ENCODE results near the gene EIF4E1B. TPM values are rescaled to one million over a fixed set of nuclear protein-coding genes. Genes with fewer than 3 reads are reported as not detected.
"Not testable (repeated sequence)": the region's sequence is repeated elsewhere in the genome, so short reads cannot be mapped to it uniquely, and the experiment has no call there.

Gene EIF4E1B
- total RNA-seq, 1 donor from 2014 or later: not detected

- Mint-ChIP-seq H3K27ac (no peak overlapping the region), H3K9me3 (no peaks in the 10 kb centered on the region), H3K36me3 (ENCODE audit: low read depth) (no peaks in the 10 kb centered on the region), H3K4me1 (ENCODE audit: low read depth) (peaks cover 2% of the 10 kb centered on the region), H3K27me3 (ENCODE audit: low read depth) (peaks cover 4% of the 10 kb centered on the region), H3K4me3 (ENCODE audit: low read depth) (peak overlapping the region; percentile 73)
- intact Hi-C loops (cut with micrococcal nuclease): loop anchor here (2.0 to 5.0 kb wide), 3 partner anchors 21 to 179 kb away; partner anchors contain the start of gene CLTB
- no peak for DNase-seq (ENCODE audit: low spot score)
Measured at GRCh38 chr5:176596069-176596644, 34.3 kb upstream of the EIF4E1B start.

DNA sequence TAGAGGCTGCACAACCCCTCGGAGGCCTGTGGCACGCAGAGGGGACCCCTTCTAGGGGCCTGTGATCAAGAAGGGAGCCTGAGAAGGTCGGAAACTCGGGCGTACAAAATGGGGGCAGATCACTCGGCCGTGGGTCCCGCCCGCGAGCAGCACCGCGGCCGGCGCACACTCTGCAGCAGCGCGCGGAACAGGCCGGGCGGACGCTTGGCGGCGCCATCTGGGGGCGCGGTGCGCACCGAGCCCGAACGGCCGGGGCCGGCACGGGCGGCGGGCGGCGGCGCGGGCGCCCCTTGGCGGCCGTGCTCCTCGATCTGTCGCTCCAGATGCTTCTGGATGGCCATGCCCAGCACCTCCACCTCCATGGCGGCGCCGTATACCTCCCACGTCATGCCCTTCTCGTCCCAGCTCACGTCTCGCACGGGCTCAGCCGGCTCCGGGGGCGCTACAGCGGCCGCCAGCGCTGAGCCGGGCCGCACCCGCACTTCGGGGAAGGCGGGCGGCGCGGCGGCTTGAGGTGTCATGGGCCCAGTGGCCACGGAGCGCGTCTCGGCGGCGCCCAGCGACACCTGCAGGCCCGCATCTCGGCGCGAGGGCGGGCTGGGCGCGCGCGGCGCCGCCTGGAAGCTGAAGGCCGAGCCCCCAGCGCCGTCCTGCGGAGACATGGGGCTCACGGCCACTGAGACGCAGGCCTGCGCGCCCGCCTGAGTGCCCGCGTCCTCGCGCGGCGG, 33.6 kb upstream of the EIF4E1B start:
- Mint-ChIP-seq H3K36me3 (ENCODE audit: low read depth) (no peaks in the 10 kb centered on the region), H3K4me3 (ENCODE audit: low read depth) (peak overlapping the region; percentile 73), H3K27ac (no peak overlapping the region), H3K4me1 (ENCODE audit: low read depth) (peaks cover 2% of the 10 kb centered on the region), H3K27me3 (ENCODE audit: low read depth) (peaks cover 4% of the 10 kb centered on the region), H3K9me3 (no peaks in the 10 kb centered on the region)
- intact Hi-C loops (cut with micrococcal nuclease): loop anchor here (2.0 to 5.0 kb wide), 3 partner anchors 22 to 180 kb away; partner anchors contain the start of gene CLTB
- DNase-seq (ENCODE audit: low spot score): peak; percentile 52

- Mint-ChIP-seq H3K9me3 (no peaks in the 10 kb centered on the region), H3K4me3 (ENCODE audit: low read depth) (peak overlapping the region; percentile 11), H3K27me3 (ENCODE audit: low read depth) (peaks cover 13% of the 10 kb centered on the region), H3K4me1 (ENCODE audit: low read depth) (peaks cover 2% of the 10 kb centered on the region), H3K27ac (no peak overlapping the region), H3K36me3 (ENCODE audit: low read depth) (no peaks in the 10 kb centered on the region)
- intact Hi-C loops (cut with micrococcal nuclease): loop anchor here (2.0 to 5.0 kb wide), 3 partner anchors 23 to 181 kb away; partner anchors contain the start of gene CLTB
- no peak for DNase-seq (ENCODE audit: low spot score)
Measured at GRCh38 chr5:176597417-176598389, 32.8 kb upstream of the EIF4E1B start.

- H3K4me1 Mint-ChIP-seq (ENCODE audit: low read depth); H3K4me3 Mint-ChIP-seq (ENCODE audit: low read depth); H3K36me3 Mint-ChIP-seq (ENCODE audit: low read depth); DNase-seq (ENCODE audit: low spot score); H3K27ac Mint-ChIP-seq; H3K9me3 Mint-ChIP-seq: not testable (repeated sequence)
- H3K27me3 Mint-ChIP-seq (ENCODE audit: low read depth): peaks cover 19% of the 10 kb centered on the region
- intact Hi-C loops (cut with micrococcal nuclease): loop anchor here (5.0 kb wide), 1 partner anchor 58 kb away; no protein-coding TSS in a partner anchor
Measured at GRCh38 chr5:176599749-176600430, 30.6 kb upstream of the EIF4E1B start.

- Mint-ChIP-seq H3K9me3 (no peaks in the 10 kb centered on the region), H3K27me3 (ENCODE audit: low read depth) (peaks cover 19% of the 10 kb centered on the region), H3K36me3 (ENCODE audit: low read depth) (no peaks in the 10 kb centered on the region), H3K4me1 (ENCODE audit: low read depth) (peaks cover 2% of the 10 kb centered on the region), H3K27ac (no peak overlapping the region), H3K4me3 (ENCODE audit: low read depth) (no peak overlapping the region)
- DNase-seq (ENCODE audit: low spot score): no peak
- intact Hi-C loops (cut with micrococcal nuclease): no loop called here
Measured at GRCh38 chr5:176601901-176602482, 28.5 kb upstream of the EIF4E1B start.

DNA sequence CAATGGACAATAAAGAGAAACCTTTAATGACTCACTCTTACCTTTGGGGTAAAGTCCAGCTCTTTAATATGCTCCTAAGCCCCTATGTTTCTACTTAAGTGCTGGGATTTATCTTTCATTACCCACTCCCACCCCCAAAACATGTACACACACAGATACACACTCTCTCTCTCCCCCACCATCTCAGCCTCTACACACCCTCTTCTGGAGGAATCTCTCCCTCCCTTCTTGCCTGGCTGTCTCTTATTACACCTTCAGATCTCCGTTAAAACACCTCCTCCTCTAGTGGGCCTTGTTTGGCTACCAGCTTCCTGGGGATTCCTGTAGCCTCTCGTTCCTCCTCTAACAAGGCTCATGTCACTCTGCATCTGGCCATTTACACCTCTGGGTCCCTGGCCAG, 27.4 kb upstream of the EIF4E1B start:
- intact Hi-C loops (cut with micrococcal nuclease): no loop called here
- H3K36me3 Mint-ChIP-seq (ENCODE audit: low read depth): no peaks in the 10 kb centered on the region
- peaks cover 20% of the 10 kb centered on the region for H3K27me3 Mint-ChIP-seq (ENCODE audit: low read depth)
- no peak overlapping the region for H3K27ac Mint-ChIP-seq
- H3K4me3 Mint-ChIP-seq (ENCODE audit: low read depth): no peak overlapping the region
- H3K4me1 Mint-ChIP-seq (ENCODE audit: low read depth): peaks cover 2% of the 10 kb centered on the region
- no peak for DNase-seq (ENCODE audit: low spot score)
- no peaks in the 10 kb centered on the region for H3K9me3 Mint-ChIP-seq

DNA sequence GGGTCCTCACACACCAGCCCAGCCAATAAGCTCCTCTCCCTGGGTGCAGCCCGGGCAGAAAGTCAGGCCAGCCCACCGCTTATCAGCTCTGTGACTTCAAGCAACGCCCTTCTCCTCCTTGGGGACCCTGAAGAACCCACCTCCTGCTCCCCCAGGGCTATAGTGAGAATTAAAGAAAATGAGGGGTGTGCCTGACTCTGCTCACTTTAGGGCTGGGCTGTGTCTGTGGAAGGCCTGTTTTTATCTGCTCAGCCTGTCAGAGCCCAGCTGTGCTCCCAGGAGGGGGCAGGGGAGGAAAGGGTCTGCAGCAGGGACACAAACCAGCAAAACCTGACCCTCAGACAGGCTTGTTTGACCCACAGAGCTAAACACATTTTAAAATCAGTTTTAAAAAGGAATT, 24.4 kb upstream of the EIF4E1B start:
- H3K27ac Mint-ChIP-seq: no peak overlapping the region
- no peak overlapping the region for H3K4me3 Mint-ChIP-seq (ENCODE audit: low read depth)
- H3K4me1 Mint-ChIP-seq (ENCODE audit: low read depth): peaks cover 10% of the 10 kb centered on the region
- H3K9me3 Mint-ChIP-seq: no peaks in the 10 kb centered on the region
- intact Hi-C loops (cut with micrococcal nuclease): no loop called here
- no peak for DNase-seq (ENCODE audit: low spot score)
- no peaks in the 10 kb centered on the region for H3K36me3 Mint-ChIP-seq (ENCODE audit: low read depth)
- peaks cover 29% of the 10 kb centered on the region for H3K27me3 Mint-ChIP-seq (ENCODE audit: low read depth)

GRCh38 chr5:176606875-176607274, 23.6 kb upstream of the EIF4E1B start:
- no peak for DNase-seq (ENCODE audit: low spot score)
- Mint-ChIP-seq H3K27ac (no peak overlapping the region), H3K4me3 (ENCODE audit: low read depth) (no peak overlapping the region), H3K9me3 (no peaks in the 10 kb centered on the region), H3K4me1 (ENCODE audit: low read depth) (peaks cover 13% of the 10 kb centered on the region), H3K27me3 (ENCODE audit: low read depth) (peaks cover 35% of the 10 kb centered on the region), H3K36me3 (ENCODE audit: low read depth) (no peaks in the 10 kb centered on the region)
- intact Hi-C loops (cut with micrococcal nuclease): no loop called here

DNA sequence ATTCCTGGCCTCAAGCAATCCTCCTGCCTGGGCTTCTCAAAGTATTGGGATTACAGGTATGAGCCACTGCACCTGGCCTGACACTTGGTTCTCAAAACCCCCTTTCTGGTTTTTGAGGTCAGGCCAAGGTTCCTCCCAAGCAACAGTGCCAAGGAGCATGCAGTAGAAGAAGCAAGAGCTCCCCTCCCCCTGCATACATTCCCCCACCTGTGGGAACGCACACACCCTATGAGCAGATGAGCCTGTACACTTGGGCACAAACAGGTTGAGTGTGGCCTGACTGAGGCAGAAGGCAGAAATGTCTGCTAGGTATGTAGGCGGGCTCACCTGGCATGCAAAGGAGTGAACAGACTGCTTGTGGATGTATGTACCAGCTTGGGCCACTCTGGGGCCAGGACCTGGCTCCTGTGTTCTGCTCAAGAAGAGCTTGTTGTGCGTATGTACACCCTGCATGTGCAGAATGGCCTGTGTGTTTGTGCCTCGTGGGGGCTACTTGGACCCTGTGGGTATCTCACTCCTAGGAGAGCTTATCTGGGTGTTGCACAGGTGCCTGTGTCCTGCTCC, 22.3 kb upstream of the EIF4E1B start:
- no peaks in the 10 kb centered on the region for H3K36me3 Mint-ChIP-seq (ENCODE audit: low read depth)
- no peak for DNase-seq (ENCODE audit: low spot score)
- H3K27me3 Mint-ChIP-seq (ENCODE audit: low read depth): peaks cover 33% of the 10 kb centered on the region
- no peaks in the 10 kb centered on the region for H3K9me3 Mint-ChIP-seq
- intact Hi-C loops (cut with micrococcal nuclease): no loop called here
- H3K4me3 Mint-ChIP-seq (ENCODE audit: low read depth): peak overlapping the region; percentile 92
- H3K27ac Mint-ChIP-seq: no peak overlapping the region
- H3K4me1 Mint-ChIP-seq (ENCODE audit: low read depth): peaks cover 13% of the 10 kb centered on the region

DNA sequence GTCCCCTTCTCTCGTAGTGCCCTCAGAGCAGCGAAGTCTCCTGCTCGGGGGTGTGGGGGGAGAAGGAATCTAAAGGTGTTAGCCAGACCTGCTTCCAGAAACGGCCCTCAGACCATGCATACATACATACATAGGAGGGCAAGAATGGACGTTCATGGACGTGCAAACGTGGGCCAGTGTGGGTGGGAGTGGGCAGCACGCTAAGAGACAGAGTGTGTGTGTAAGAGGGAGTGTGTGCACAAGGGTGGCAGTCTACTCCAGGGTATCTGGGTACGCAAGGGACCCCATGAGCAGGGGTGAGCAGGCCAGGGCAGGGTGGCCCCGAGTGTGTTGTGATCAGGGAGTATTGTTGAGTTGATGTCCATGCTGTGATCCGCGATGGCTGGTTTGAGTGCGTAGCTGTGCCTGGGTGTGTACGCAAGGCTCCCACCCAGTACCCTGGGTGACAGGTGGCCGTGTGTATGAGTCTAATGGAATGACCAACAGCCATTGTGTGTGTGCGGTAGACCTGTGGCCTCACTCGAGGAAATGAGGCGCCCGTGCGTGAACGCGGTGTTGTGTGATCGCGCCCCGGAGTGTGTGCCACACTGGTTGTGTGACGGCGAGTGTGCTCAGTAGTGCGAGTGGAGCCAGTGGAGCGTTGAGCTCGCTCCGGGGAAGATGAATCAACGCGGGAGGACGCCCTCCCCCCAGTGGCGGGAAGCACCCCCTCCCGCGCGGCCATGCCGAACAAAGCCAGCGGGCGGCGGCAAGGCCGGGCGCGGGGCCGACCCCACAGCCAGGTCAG, 21.3 kb upstream of the EIF4E1B start:
- H3K27me3 Mint-ChIP-seq (ENCODE audit: low read depth): peaks cover 32% of the 10 kb centered on the region
- DNase-seq (ENCODE audit: low spot score): no peak
- H3K4me3 Mint-ChIP-seq (ENCODE audit: low read depth): peak overlapping the region; percentile 92
- peak overlapping the region; percentile 76 for H3K27ac Mint-ChIP-seq
- no peaks in the 10 kb centered on the region for H3K9me3 Mint-ChIP-seq
- no peaks in the 10 kb centered on the region for H3K36me3 Mint-ChIP-seq (ENCODE audit: low read depth)
- intact Hi-C loops (cut with micrococcal nuclease): no loop called here
- peaks cover 13% of the 10 kb centered on the region for H3K4me1 Mint-ChIP-seq (ENCODE audit: low read depth)

- Mint-ChIP-seq H3K36me3 (ENCODE audit: low read depth) (no peaks in the 10 kb centered on the region), H3K4me3 (ENCODE audit: low read depth) (peak within 1 kb of the TSS; percentile 92), H3K4me1 (ENCODE audit: low read depth) (peaks cover 13% of the 10 kb centered on the region), H3K27ac (peak within 1 kb of the TSS; percentile 76), H3K9me3 (no peaks in the 10 kb centered on the region), H3K27me3 (ENCODE audit: low read depth) (peaks cover 33% of the 10 kb centered on the region)
- DNase-seq (ENCODE audit: low spot score): peak; percentile 63
- intact Hi-C loops (cut with micrococcal nuclease): loop anchor here (5.0 kb wide), 2 partner anchors 37 to 68 kb away; partner anchors contain the start of gene TSPAN17
Measured at GRCh38 chr5:176609724-176610434, 20.6 kb upstream of the EIF4E1B start, which contains the start of gene GPRIN1. TSS of gene GPRIN1 (minus strand) at chr5:176610156. CDS start at chr5:176599834, 10,322 bp downstream.

All from activated T-helper 2 cell treated with anti-CD3 and anti-CD28 coated beads, Interferon-gamma antibody, Interleukin-2, Interleukin-4, amounts not matched to agents 10 μg/mL and 5 μg/mL and 100 μg/mL, durations not matched to agents 14 hours and 24 hours and 36 hours (primary cell).